Breast epithelium (tissue), 4 donors: ENCODE results near the gene GNG7. TPM values are rescaled to one million over a fixed set of nuclear protein-coding genes. Genes with fewer than 3 reads are reported as not detected.

ENCODE experiments used
- DNase-seq, 2 donors: peaks; one replicate each; pipeline ENCODE4 v3.0.0-alpha.2; 2019; ENCODE audit warnings: low spot score in 2 of 2
- H3K27ac ChIP-seq, 2 donors: fragments of 200-600 bp; sonication (generic) in 1 of 2; one replicate each; pipeline ENCODE4 v1.5.1; 2016 to 2019; ENCODE audit warnings: mild to moderate bottlenecking in 1 of 2
- H3K27me3 ChIP-seq, 2 donors: fragments of 200-600 bp; sonication (generic) in 1 of 2; one replicate each; pipeline versions ENCODE4 v1.5.1 to v1.6.0; 2017 to 2019; ENCODE audit warnings: control low read depth in 1 of 2, mild to moderate bottlenecking in 1 of 2
- H3K36me3 ChIP-seq: fragments of 200-600 bp; one replicate; pipeline ENCODE4 v1.5.1; 2019
- H3K4me1 ChIP-seq, 2 donors: fragments of 200-600 bp; sonication (generic); one replicate each; pipeline ENCODE4 v1.5.1; 2016 to 2019; ENCODE audit warnings: control low read depth in 1 of 2
- H3K4me3 ChIP-seq, 3 donors: fragments of 200-600 bp; sonication (generic); 1 replicate in 2 of 3; 2 replicates in 1 of 3; pipeline ENCODE4 v1.5.1; 2016 to 2019; ENCODE audit warnings: mild to moderate bottlenecking in 3 of 3, moderate library complexity in 2 of 3
- H3K9me3 ChIP-seq, 2 donors: fragments of 200-600 bp; sonication (generic) in 1 of 2; one replicate each; pipeline ENCODE4 v1.5.1; 2016 to 2019; ENCODE audit warnings: control low read depth in 1 of 2
- POLR2A ChIP-seq: fragments of 450-650 bp; IDR thresholded peaks from one replicate; pipeline ENCODE4 v1.6.1; 2016; ENCODE audit warnings: antibody characterized with exemption, mild to moderate bottlenecking, moderate library complexity
- POLR2AphosphoS5 ChIP-seq, 3 donors: sonication (generic); formaldehyde crosslinking; IDR thresholded peaks; one replicate each; pipeline ENCODE4 v1.6.1; 2017; ENCODE audit warnings: antibody characterized with exemption in 3 of 3
- intact Hi-C: fragments of 100-400 bp; cut with DNase I; formaldehyde crosslinking; loops from one replicate; pipeline ENCODE4 v1.15.1; 2023; ENCODE audit warnings: low total_unique reads
- total RNA-seq, 3 donors: library from RNA; depleted of rRNA; stranded (reverse); fragments of >200 nt; gene quantifications; one replicate each; pipeline ENCODE4 v1.1.0, GENCODE V29; 2016
- TF ChIP-seq, protein P1 (sequence below), 3 donors: fragments of 450-650 bp; IDR thresholded peaks; one replicate each; pipeline ENCODE4 v1.5.1; 2016 to 2017; ENCODE audit warnings: antibody characterized with exemption in 3 of 3, mild to moderate bottlenecking in 3 of 3, moderate library complexity in 3 of 3

The GNG7 gene
- total RNA-seq, 3 donors from 2014 or later, result 1.6 to 7.8 (median 4.3) TPM

DNA sequence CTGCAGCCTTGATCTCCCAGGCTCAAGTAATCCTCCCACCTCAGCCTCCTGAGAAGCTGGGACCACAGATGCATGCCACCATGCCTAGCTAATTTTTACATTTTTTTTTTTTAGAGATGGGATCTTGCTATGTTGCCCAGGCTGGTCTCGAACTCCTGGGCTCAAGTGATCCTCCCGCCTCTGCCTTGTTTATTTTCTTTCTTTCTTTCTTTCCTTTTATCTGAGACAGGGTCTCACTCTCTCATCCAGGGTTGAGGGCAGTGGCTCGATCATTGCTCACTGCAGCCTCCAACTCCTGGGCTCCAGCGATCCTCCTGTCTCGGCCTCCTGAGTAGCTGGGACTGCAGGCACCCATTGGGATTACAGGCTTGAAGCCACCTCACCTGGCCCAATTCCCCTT, 3.8 kb upstream of the GNG7 start:
- no peaks in the 10 kb centered on the region for H3K9me3 ChIP-seq
- no peaks in the 10 kb centered on the region for H3K36me3 ChIP-seq
- H3K4me3 ChIP-seq, result no peak overlapping the region
- no peak overlapping the region for H3K27ac ChIP-seq
- no peaks in the 10 kb centered on the region for H3K27me3 ChIP-seq
- TF ChIP-seq POLR2AphosphoS5 (IDR thresholded peaks at IDR 0.05) (no peak), POLR2A (no peak)
- TF ChIP-seq, protein P1, sequence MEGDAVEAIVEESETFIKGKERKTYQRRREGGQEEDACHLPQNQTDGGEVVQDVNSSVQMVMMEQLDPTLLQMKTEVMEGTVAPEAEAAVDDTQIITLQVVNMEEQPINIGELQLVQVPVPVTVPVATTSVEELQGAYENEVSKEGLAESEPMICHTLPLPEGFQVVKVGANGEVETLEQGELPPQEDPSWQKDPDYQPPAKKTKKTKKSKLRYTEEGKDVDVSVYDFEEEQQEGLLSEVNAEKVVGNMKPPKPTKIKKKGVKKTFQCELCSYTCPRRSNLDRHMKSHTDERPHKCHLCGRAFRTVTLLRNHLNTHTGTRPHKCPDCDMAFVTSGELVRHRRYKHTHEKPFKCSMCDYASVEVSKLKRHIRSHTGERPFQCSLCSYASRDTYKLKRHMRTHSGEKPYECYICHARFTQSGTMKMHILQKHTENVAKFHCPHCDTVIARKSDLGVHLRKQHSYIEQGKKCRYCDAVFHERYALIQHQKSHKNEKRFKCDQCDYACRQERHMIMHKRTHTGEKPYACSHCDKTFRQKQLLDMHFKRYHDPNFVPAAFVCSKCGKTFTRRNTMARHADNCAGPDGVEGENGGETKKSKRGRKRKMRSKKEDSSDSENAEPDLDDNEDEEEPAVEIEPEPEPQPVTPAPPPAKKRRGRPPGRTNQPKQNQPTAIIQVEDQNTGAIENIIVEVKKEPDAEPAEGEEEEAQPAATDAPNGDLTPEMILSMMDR (IDR thresholded peaks at IDR 0.05), result no peak
- intact Hi-C loops, result no loop called here
- H3K4me1 ChIP-seq, result no peaks in the 10 kb centered on the region
- no peak for DNase-seq

GRCh38 chr19:2703691-2704216, 1.3 kb upstream of the GNG7 start:
- TF ChIP-seq POLR2A, result no peak
- intact Hi-C loops, result no loop called here
- Histone ChIP-seq H3K36me3 (no peaks in the 10 kb centered on the region), H3K9me3 (no peaks in the 10 kb centered on the region), H3K27me3 (no peaks in the 10 kb centered on the region), H3K4me1 (no peaks in the 10 kb centered on the region), H3K4me3 (no peak overlapping the region), H3K27ac (no peak overlapping the region)
- DNase-seq, result no peak

DNA sequence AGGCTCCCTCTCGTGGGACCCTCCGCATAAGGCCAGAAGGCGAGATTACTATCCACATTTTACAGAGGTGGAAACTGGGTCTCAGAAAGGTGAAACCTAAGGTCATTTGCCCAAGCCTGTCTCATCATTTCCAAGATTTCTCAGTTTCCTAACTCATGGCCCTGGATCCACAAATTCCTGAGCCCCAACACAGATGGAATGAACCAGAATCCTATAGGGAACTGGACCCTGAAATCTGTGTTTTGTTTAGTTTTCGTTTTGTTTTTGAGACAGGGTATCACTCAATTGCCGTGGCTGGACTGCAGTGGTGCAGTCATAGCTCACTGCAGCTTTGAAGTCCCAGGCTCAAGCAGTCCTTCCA, 563 bp upstream of the GNG7 start:
- no peaks in the 10 kb centered on the region for H3K9me3 ChIP-seq
- peak overlapping the region; percentile 26 to 48 for H3K27ac ChIP-seq
- H3K4me1 ChIP-seq, result no peaks in the 10 kb centered on the region
- no peak for DNase-seq
- H3K36me3 ChIP-seq, result no peaks in the 10 kb centered on the region
- no peaks in the 10 kb centered on the region for H3K27me3 ChIP-seq
- no peak for TF ChIP-seq POLR2AphosphoS5 (IDR thresholded peaks at IDR 0.05)
- no peak for TF ChIP-seq POLR2A
- TF ChIP-seq, protein P1 (IDR thresholded peaks at IDR 0.05), result no peak
- H3K4me3 ChIP-seq, result peak overlapping the region in 2 of 3 donors; percentile 67 to 91
- intact Hi-C loops, result no loop called here

DNA sequence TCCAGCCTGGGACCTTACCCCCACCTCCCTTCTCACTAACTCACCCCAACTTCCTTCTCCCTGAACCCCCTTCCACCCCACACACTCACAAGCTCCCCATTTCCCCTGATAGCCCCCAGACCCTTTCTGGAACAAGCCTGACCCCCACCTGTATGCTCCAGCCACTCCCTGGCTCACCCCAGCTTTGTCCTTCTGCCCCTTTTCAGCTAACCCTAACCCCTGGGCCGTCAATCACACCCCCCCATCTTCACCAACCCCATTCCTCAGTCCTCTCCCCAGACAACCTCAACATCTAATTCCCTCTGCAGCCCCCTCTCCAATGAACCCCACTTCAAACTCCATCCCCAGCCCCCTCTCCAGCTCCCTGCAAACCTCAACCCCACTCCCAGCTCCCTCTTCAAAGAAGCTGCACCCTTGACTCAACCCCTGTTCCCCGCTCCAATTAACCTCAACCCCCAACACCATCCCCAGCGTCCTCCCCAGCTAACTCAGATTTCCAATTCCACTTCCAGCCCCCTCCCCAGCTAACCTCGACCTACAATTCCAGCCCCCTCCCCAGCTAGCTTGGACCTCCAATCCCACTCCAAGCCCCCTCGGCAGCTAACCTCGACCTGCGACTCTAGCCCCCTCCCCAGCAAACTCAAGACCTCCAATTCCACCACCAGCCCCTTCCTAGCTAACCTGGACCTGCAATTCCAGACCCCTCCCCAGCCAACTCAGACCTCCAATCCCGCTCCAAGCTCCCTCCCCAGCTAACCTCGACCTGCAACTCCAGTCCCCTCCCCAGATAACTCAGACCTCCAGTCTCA, 929 bp downstream of the GNG7 start:
- peak overlapping the region in 2 of 3 donors; percentile 67 to 91 for H3K4me3 ChIP-seq
- H3K9me3 ChIP-seq, result no peaks in the 10 kb centered on the region
- no peak for TF ChIP-seq POLR2A
- no peak for TF ChIP-seq POLR2AphosphoS5 (IDR thresholded peaks at IDR 0.05)
- TF ChIP-seq, protein P1 (IDR thresholded peaks at IDR 0.05), result no peak
- intact Hi-C loops, result no loop called here
- no peaks in the 10 kb centered on the region for H3K4me1 ChIP-seq
- no peak for DNase-seq
- H3K27ac ChIP-seq, result peak overlapping the region; percentile 63 to 77
- H3K36me3 ChIP-seq, result no peaks in the 10 kb centered on the region
- H3K27me3 ChIP-seq, result no peaks in the 10 kb centered on the region

DNA sequence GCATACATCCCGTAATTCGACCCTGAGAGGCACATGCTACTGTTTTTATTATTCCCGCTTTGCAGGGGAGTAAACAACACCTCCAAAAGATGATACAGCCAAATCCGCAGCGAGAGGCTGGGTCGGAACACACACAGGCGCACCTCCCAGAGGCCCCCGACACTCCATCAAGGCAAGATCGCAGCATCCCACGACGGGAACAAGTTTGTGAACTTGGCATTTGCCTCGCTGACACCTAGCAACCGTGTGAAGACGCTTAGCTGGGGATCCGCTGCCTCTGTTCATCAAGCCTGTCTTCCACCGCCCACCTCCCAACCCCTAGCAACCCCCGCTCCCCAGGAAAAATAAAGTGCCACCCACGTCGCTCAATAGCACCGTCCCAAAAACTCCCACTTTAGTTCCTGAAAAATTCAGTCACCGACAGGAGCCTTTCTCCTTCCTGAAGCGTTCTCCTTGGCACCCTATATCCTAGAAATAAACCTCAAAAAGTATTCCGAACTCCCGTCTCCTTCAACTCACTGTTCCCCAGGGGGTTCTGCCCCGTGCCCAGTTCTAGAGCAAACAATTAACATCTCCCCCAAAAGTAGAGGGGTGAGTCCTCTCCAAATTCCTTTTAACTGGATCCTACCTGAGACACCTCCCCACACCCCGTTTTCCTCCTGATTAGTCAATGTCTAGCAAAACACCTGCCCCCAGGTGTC, 1.7 kb downstream of the GNG7 start:
- Histone ChIP-seq H3K27me3 (no peaks in the 10 kb centered on the region), H3K36me3 (no peaks in the 10 kb centered on the region), H3K4me3 (peak overlapping the region in 2 of 3 donors; percentile 67 to 91), H3K27ac (peak overlapping the region in 1 of 2 donors; percentile 29), H3K9me3 (no peaks in the 10 kb centered on the region), H3K4me1 (no peaks in the 10 kb centered on the region)
- intact Hi-C loops, result no loop called here
- no peak for DNase-seq
- TF ChIP-seq, protein P1 (IDR thresholded peaks at IDR 0.05), result no peak
- TF ChIP-seq POLR2A, result no peak
